Measurements from ENCODE around the gene ASMTL. TPM values are rescaled to one million over a fixed set of nuclear protein-coding genes. Genes with fewer than 3 reads are reported as not detected.
"Not testable (repeated sequence)": the region's sequence is repeated elsewhere in the genome, so short reads cannot be mapped to it uniquely, and the experiment has no call there.

Gene ASMTL
- total RNA-seq, 1 experiment from 2014 or later: 60.9 TPM

GRCh38 chrX:1390621-1391369 lies 61.9 kb downstream of the ASMTL start:
- Histone ChIP-seq H3K36me3 (peaks cover 70% of the 10 kb centered on the region), H3K27me3 (no peaks in the 10 kb centered on the region), H3K9me3 (no peaks in the 10 kb centered on the region), H3K4me3 (peak overlapping the region; percentile 97)
- DNase-seq: no peak

GRCh38 chrX:1389993-1390285 lies 62.8 kb downstream of the ASMTL start:
- Histone ChIP-seq H3K36me3 (peaks cover 73% of the 10 kb centered on the region), H3K27me3 (no peaks in the 10 kb centered on the region), H3K9me3 (no peaks in the 10 kb centered on the region), H3K4me3 (peak overlapping the region; percentile 97)
- DNase-seq: no peak

GRCh38 chrX:1389181-1389992 lies 63.3 kb downstream of the ASMTL start:
- Histone ChIP-seq H3K36me3 (peaks cover 75% of the 10 kb centered on the region), H3K4me3 (peak overlapping the region; percentile 97; the same call in 1 of the 2 replicates), H3K9me3 (no peaks in the 10 kb centered on the region), H3K27me3 (no peaks in the 10 kb centered on the region)
- DNase-seq: no peak

- no peak overlapping the region for H3K4me3 ChIP-seq
- no peaks in the 10 kb centered on the region for H3K9me3 ChIP-seq
- no peak for DNase-seq
- H3K27me3 ChIP-seq: no peaks in the 10 kb centered on the region
- peaks cover 81% of the 10 kb centered on the region for H3K36me3 ChIP-seq
Measured at GRCh38 chrX:1388651-1389050, 64.1 kb downstream of the ASMTL start.

- no peaks in the 10 kb centered on the region for H3K9me3 ChIP-seq
- H3K27me3 ChIP-seq: no peaks in the 10 kb centered on the region
- DNase-seq: no peak
- H3K36me3 ChIP-seq: peaks cover 86% of the 10 kb centered on the region
- no peak overlapping the region for H3K4me3 ChIP-seq
Measured at GRCh38 chrX:1387141-1387776, 65.5 kb downstream of the ASMTL start.

- no peak for DNase-seq
- H3K9me3 ChIP-seq: no peaks in the 10 kb centered on the region
- H3K36me3 ChIP-seq: peaks cover 83% of the 10 kb centered on the region
- no peak overlapping the region for H3K4me3 ChIP-seq
- no peaks in the 10 kb centered on the region for H3K27me3 ChIP-seq
Measured at GRCh38 chrX:1386338-1387127, 66.2 kb downstream of the ASMTL start.

GRCh38 chrX:1385253-1386223 lies 67.2 kb downstream of the ASMTL start:
- Histone ChIP-seq H3K36me3 (peaks cover 74% of the 10 kb centered on the region), H3K9me3 (no peaks in the 10 kb centered on the region), H3K4me3 (no peak overlapping the region), H3K27me3 (no peaks in the 10 kb centered on the region)
- DNase-seq: no peak

GRCh38 chrX:1384658-1385252 lies 68.0 kb downstream of the ASMTL start:
- Histone ChIP-seq H3K9me3 (no peaks in the 10 kb centered on the region), H3K27me3 (no peaks in the 10 kb centered on the region), H3K36me3 (peaks cover 66% of the 10 kb centered on the region), H3K4me3 (no peak overlapping the region)
- no peak for DNase-seq

GRCh38 chrX:1380672-1381233 lies 72.0 kb downstream of the ASMTL start:
- DNase-seq: no peak
- H3K36me3 ChIP-seq: peaks cover 26% of the 10 kb centered on the region

GRCh38 chrX:1378306-1378759 lies 74.4 kb downstream of the ASMTL start:
- no peaks in the 10 kb centered on the region for H3K9me3 ChIP-seq
- DNase-seq: no peak
- no peaks in the 10 kb centered on the region for H3K27me3 ChIP-seq
- H3K36me3 ChIP-seq: peaks cover 2% of the 10 kb centered on the region; the same call in 1 of the 2 replicates
- H3K4me3 ChIP-seq: no peak overlapping the region

More at GRCh38 chrX:1380672-1381233, 72.0 kb downstream of the ASMTL start:
- Histone ChIP-seq H3K4me3 (no peak overlapping the region), H3K27me3 (no peaks in the 10 kb centered on the region), H3K9me3 (no peaks in the 10 kb centered on the region)

- no peak overlapping the region for H3K4me3 ChIP-seq
- DNase-seq: no peak
- no peaks in the 10 kb centered on the region for H3K27me3 ChIP-seq
- no peaks in the 10 kb centered on the region for H3K36me3 ChIP-seq
- no peaks in the 10 kb centered on the region for H3K9me3 ChIP-seq
Measured at GRCh38 chrX:1368385-1368698, 84.4 kb downstream of the ASMTL start.

GRCh38 chrX:1366363-1366762 lies 86.3 kb downstream of the ASMTL start:
- H3K27me3 ChIP-seq, DNase-seq, H3K36me3 ChIP-seq: not testable (repeated sequence)

GRCh38 chrX:1361910-1362309 lies 90.8 kb downstream of the ASMTL start:
- Histone ChIP-seq H3K4me3 (no peak overlapping the region), H3K27me3 (no peaks in the 10 kb centered on the region), H3K36me3 (no peaks in the 10 kb centered on the region), H3K9me3 (peaks cover 7% of the 10 kb centered on the region)
- DNase-seq: no peak

More at GRCh38 chrX:1366363-1366762, 86.3 kb downstream of the ASMTL start:
- not testable (repeated sequence) for H3K9me3 ChIP-seq, H3K4me3 ChIP-seq

GRCh38 chrX:1361275-1361674 lies 91.4 kb downstream of the ASMTL start:
- Histone ChIP-seq H3K36me3 (no peaks in the 10 kb centered on the region), H3K27me3 (no peaks in the 10 kb centered on the region), H3K9me3 (peaks cover 7% of the 10 kb centered on the region), H3K4me3 (no peak overlapping the region)
- no peak for DNase-seq

- H3K9me3 ChIP-seq: peaks cover 7% of the 10 kb centered on the region
- no peaks in the 10 kb centered on the region for H3K27me3 ChIP-seq
- H3K36me3 ChIP-seq: no peaks in the 10 kb centered on the region
- no peak for DNase-seq
- no peak overlapping the region for H3K4me3 ChIP-seq
Measured at GRCh38 chrX:1360171-1360570, 92.5 kb downstream of the ASMTL start.
